Mononuclear cell (primary cell): ENCODE results near the gene FAM120A. TPM values are rescaled to one million over a fixed set of nuclear protein-coding genes. Genes with fewer than 3 reads are reported as not detected.

Experiments used
- H3K27me3 ChIP-seq: 2 replicates; pipeline ENCODE4 v1.6.0; 2011; ENCODE audit warnings: low read length, control low read depth; ENCODE audit not compliant: insufficient read depth
- H3K4me1 ChIP-seq: 2 replicates; pipeline ENCODE4 v1.5.1; 2011; ENCODE audit warnings: mild to moderate bottlenecking, low read length, control low read depth; ENCODE audit not compliant: insufficient read depth
- H3K4me3 ChIP-seq: 2 replicates; pipeline ENCODE4 v1.5.1; 2011; ENCODE audit warnings: mild to moderate bottlenecking, low read length, moderate library complexity
- H3K9me3 ChIP-seq: 2 replicates; pipeline ENCODE4 v1.5.1; 2011; ENCODE audit warnings: low read depth, mild to moderate bottlenecking, control low read depth, low read length
- total RNA-seq: library from RNA; depleted of rRNA; stranded (reverse); fragments of >200 nt; gene quantifications from one replicate; pipeline ENCODE4 v1.2.3, GENCODE V29; 2012

FAM120A gene
- total RNA-seq, 1 donor = 90.6 TPM

DNA sequence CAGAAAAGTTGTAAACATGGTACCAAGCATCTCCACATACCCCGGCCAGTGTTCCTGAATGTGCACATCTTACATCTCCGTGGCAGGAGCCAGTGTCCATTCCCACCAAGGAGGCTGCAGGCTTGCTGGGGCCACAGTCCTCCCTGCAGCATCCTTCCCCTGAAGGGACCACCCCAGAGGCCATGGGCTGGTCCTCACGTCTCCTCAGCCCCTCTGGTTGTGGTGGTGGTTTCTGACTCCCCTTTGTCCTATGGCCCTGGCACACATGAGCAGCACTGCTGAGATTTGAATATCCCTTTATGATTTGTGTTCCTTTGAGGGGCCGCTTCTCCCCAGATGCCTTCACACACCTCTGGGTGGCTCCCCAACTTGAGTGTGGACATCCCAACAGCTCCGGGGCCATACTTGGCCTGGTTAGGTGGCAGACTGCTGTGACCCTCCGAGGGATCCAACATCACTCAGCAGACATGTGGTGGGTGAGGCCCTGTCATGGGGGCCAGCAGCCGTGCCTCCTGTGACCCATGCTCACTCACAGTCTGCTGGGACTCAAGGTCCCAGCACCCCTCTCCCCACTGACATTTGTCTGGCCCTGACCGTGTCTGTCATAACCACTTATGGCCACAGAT, 139.2 kb downstream of the FAM120A start:
- Histone ChIP-seq H3K9me3 (no peaks in the 10 kb centered on the region), H3K4me3 (no peak overlapping the region), H3K4me1 (no peaks in the 10 kb centered on the region), H3K27me3 (no peaks in the 10 kb centered on the region)

DNA sequence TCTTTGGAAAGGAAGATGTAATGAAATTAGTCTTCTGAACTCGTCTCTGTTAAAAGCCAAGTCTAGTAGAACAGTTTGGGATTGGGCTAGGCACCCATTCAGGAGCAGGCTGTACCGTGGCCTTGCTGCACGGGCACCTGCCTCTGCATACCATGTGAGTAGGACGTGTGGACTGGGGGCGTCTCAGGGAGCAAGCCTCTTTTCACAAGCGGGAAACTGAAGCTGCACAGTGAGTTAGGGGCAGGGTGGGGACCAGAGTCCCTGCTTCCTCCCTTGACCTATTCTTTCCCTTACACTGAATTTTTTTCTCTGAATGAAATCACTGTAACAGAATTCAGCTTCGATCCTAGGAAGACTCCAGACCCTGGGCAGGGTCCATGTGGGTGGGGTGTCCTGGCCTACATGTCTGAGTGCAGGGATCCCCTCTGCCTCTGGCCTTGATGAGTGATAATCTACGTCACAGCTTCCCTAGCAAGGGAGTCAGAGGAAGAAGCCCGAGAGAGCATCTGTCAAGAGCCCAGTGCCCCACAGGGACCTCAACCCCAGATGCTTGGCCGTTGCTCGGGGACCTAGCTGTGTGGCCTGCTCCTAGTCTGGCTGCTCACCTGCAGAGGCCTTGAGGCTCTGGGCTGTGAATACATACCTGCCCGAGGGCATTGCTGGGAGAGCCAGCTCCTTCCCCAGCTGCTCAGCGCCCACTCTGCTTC, 140.0 kb downstream of the FAM120A start:
- Histone ChIP-seq H3K9me3 (no peaks in the 10 kb centered on the region), H3K4me3 (no peak overlapping the region), H3K4me1 (no peaks in the 10 kb centered on the region)

DNA sequence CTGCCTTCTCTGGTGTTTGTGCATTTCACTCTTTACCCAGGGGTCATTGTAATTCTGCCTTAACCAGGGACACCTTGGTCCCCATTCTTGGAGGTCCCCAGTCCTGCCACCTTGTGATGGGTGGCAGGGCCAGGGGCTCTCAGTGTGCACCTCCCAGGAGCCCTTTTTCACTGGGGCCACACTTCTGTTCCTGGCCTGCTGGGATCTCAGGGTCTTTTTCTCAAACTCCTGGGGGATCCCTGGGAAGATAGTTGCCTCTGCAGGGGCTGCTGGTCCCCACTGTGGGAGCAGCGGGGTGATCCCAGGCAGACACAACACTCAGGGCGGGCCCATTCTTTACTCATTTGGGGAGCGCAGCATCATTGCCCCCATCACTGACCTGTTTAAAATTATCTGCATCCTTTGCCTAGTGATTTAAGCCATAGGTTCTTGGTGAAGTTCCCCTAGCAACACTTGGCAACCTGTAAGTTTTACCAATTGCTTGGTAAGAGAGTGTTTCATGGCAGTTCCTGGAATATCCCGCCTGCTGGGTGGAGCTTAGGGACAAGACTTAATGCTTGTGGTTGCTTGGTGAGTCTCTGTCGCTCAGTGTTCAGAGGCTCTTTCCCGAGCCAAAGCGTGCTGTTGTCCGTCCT, 140.6 kb downstream of the FAM120A start:
- Histone ChIP-seq H3K9me3 (no peaks in the 10 kb centered on the region), H3K4me3 (no peak overlapping the region)

More for the DNA sequence above, 140.0 kb downstream of the FAM120A start:
- no peaks in the 10 kb centered on the region for H3K27me3 ChIP-seq

DNA sequence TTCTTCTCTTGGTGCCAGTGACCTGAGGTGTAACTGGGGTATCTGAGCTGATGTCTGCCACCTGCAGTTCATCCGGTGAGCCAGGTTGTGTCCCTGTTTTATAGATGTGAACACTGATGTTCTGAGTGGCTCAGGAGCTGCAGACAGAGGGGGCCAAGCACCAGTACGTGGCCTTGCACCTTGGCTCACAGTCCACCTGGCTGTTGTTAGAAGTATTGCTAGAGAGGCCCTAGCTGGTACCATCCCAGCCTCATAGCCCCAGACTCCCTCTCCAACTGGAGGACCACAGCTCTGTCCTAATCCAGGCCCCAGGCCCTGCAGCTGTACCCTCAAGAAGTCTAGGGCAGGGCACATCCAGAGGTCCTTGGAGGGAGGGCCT, 141.1 kb downstream of the FAM120A start:
- no peaks in the 10 kb centered on the region for H3K27me3 ChIP-seq
- no peaks in the 10 kb centered on the region for H3K9me3 ChIP-seq
- H3K4me3 ChIP-seq = no peak overlapping the region
- H3K4me1 ChIP-seq = no peaks in the 10 kb centered on the region

More for the DNA sequence above, 140.6 kb downstream of the FAM120A start:
- H3K27me3 ChIP-seq = no peaks in the 10 kb centered on the region
- no peaks in the 10 kb centered on the region for H3K4me1 ChIP-seq

DNA sequence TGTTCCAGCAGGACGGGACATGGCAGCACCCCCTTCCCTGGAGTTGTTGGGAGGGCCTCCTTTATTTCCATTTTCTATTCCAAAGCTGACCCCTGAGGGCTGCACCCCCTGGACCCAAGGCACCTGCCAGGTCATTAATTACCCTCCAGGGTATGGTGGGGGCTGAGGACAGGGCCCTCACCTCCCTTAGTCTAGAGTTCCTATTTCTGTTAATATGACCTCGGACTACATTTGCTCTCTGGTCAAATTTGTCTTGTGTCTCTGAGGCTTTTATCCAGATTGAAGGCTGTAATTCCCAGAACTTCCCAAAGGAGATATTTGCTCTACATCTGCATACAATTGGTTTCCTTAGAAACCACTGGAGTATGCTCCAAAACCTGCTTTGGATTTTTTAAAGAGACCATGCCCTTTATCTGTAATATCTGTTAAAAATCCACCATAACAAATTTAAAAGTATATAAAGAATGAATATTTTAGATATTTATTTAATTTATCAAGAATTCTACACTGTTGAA, 141.7 kb downstream of the FAM120A start:
- Histone ChIP-seq H3K4me1 (peaks cover 5% of the 10 kb centered on the region), H3K4me3 (no peak overlapping the region), H3K9me3 (no peaks in the 10 kb centered on the region), H3K27me3 (no peaks in the 10 kb centered on the region)

DNA sequence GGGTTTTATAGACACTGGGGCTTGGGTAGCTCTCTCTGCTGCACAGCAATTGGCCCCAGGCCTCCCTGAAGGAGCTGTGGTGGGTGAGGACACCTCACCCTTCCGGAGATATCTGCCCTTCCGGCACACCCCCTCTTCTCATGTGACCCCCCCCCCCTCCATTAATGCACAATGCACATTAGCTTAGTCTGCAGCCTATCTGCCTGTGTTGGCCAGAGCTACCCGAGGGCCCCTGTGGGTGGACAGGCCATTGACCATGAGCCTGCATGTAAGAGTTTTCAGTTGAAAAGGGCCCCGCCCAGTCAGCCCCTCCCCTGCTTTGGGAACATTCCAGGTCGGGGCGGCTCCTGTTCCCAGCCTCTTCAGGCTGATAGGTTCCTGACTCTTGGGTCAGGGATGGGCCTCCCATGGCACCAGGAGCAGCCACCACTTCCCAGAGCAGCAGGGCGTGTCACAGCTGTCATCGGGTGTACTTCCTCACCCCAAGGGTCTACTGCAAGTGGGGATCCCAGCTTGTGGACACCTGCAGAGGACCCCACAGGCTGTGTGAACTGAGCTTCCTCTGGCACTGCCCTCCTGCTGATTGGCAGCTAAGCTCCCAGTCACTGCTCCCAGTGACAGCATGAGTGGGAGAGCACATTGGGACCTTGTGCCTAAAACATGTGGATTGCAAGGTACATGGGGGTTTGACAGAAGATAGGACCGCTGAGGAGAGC, 142.7 kb downstream of the FAM120A start:
- Histone ChIP-seq H3K4me1 (peaks cover 15% of the 10 kb centered on the region), H3K27me3 (no peaks in the 10 kb centered on the region), H3K4me3 (no peak overlapping the region), H3K9me3 (no peaks in the 10 kb centered on the region)

DNA sequence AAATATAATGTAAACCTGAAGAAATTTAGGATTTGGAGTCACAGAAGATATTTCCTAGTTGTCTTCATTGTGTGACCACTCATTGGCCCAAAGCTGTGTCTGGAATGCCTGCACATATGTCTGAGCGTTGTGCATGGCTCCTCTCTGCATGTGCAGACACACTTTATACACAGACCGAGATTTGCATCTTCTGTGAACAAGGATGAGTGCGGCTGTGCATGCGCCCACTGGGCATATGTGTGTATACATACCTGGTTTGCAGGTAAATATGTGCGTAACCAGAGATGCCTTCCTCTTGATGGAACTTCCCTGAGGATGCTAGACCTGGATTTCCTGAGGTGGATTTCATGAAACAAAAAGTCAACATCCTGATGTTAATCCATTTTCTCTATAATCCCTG, 144.0 kb downstream of the FAM120A start:
- no peaks in the 10 kb centered on the region for H3K9me3 ChIP-seq
- no peak overlapping the region for H3K4me3 ChIP-seq
- no peaks in the 10 kb centered on the region for H3K27me3 ChIP-seq
- peaks cover 28% of the 10 kb centered on the region for H3K4me1 ChIP-seq

DNA sequence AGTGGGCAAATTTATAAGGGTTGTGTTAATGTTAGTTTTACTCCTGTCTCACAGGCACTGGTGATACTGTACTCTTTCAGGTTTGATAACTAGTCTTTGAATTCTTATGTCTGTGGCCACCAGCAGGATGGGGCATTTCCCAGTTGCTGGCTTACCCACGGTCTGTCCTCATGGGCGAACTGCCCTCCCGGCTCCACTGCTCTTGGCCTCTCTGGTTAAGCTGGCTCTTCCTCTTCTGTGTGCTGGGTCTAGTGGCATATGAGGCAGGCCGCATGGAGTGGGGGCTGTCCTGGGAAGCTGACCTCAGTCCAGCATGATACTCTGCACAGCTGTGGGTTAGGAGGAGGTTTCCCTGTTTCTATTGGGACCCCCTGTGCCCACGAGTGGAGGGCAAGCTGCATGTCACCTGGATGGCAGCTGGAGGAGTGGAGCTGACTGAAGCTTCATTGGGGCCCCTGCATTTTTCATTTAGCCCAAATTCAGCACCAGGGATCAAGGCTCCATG, 144.4 kb downstream of the FAM120A start:
- Histone ChIP-seq H3K4me1 (peaks cover 32% of the 10 kb centered on the region), H3K4me3 (no peak overlapping the region), H3K27me3 (no peaks in the 10 kb centered on the region), H3K9me3 (no peaks in the 10 kb centered on the region)

DNA sequence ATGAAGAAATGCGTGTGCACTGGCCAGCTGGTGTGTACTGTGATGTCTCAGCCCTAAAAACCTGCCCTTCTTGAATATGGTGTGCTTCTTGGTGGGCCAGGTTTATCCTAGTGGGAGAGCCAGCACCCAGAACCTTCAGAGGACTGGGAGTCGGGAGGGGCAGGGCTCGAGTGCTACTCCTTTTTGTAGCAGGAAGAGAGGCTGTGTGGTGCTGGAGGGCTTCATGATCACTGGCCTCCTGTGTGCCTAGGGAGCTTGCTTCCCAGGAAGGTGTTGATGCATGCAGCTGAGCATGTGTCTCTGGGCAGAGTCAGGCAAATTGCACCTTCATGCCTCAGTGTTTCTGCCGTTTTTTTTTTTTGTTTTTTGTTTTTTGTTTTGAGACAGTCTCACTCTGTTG, 144.9 kb downstream of the FAM120A start:
- Histone ChIP-seq H3K4me1 (peaks cover 35% of the 10 kb centered on the region), H3K4me3 (no peak overlapping the region), H3K27me3 (no peaks in the 10 kb centered on the region), H3K9me3 (no peaks in the 10 kb centered on the region)

DNA sequence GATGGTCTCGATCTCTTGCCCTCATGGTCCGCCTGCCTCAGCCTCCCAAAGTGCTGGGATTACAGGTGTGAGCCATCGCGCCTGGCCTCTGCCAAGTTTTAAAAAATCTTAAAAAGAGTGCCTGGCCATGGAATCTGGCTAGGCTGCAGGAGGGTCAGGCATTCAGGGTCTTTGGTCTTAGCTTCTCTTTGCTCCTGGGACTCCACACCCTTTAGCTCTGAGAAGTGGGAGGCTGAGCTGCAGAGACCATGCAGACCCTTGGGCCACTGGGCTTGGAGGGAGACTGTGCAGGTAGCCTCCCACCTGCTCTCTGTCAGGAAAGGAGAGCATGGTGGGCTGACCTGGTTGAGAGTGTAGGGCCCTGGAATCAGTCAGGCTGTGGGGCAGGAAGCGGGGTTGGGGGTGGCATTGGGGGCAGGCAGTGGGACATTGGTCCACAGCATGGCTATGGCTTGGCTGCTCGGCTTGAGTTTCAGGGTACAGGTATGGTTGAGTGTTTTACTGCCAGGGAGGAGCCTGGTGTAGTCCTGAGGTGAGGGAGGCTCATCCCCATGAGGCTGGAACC, 145.7 kb downstream of the FAM120A start:
- H3K4me3 ChIP-seq = no peak overlapping the region
- H3K9me3 ChIP-seq = no peaks in the 10 kb centered on the region
- no peaks in the 10 kb centered on the region for H3K27me3 ChIP-seq
- H3K4me1 ChIP-seq = peaks cover 35% of the 10 kb centered on the region

DNA sequence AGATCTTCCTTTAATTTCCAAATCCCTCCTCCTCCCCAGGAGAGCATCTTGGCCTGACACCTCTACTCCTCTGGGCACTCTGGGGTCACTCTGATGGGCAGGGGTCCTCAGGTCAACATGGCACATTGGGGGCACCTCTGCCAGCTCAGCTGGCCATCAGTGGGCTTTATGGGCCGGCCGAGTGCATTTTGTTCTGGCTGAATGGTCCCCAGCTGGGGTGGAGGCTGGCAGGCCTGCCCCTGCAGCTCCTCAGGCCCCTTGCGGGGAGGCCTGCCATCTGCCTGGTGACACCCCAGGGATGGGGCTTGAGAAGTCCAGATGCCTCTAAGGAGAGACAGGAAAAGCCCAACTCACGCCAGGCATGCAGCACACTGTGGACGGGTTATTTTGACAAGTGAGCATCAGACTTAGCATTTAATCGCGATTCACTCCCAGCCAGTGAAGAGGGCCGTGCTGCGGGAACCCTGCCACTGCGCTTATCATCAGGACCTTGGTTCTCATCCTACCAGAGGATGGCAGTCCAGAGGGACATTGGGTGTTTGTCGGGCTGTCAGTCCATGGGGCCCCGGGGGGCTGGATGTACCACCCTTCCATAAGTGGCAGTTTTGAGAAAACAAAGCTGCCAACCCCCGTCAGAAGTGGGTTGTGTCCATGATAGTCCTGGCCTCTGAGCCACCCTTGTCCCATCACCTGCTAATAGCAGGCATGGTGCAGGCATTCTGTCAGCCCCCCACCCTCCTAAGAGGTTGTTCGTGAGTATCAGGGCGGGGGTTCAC, 146.6 kb downstream of the FAM120A start:
- no peaks in the 10 kb centered on the region for H3K9me3 ChIP-seq
- no peak overlapping the region for H3K4me3 ChIP-seq
- peaks cover 35% of the 10 kb centered on the region for H3K4me1 ChIP-seq
- H3K27me3 ChIP-seq = no peaks in the 10 kb centered on the region

DNA sequence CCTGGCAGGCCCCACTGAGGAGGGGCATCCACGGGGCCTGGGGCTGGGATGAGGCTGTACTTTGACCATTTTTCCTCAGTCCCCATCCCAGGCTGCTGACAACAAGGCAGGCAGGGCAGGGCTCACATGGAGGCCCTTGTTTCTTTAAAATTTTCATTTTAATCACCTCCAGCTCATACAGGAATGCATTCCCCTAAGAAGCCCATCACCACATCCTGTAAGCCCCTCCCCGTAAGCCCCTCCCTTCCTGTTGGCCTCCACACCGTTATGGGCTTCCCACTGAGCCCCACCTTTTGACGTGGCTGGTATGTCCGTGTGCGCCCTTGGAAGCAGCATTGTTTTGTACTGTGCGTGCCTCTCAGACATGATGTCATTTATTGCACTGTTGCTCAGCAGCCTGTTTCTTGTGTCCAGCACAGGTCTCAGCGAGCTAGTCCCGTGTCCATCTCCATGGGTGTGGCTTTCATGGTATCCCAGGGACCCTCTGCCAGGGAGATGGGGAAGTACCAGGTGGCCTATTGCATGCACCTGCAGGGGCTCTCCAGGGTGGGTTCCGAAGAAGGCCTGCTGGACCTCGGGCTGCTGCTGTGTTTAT, 147.3 kb downstream of the FAM120A start:
- Histone ChIP-seq H3K9me3 (no peaks in the 10 kb centered on the region), H3K27me3 (no peaks in the 10 kb centered on the region), H3K4me3 (no peak overlapping the region), H3K4me1 (peaks cover 35% of the 10 kb centered on the region)

DNA sequence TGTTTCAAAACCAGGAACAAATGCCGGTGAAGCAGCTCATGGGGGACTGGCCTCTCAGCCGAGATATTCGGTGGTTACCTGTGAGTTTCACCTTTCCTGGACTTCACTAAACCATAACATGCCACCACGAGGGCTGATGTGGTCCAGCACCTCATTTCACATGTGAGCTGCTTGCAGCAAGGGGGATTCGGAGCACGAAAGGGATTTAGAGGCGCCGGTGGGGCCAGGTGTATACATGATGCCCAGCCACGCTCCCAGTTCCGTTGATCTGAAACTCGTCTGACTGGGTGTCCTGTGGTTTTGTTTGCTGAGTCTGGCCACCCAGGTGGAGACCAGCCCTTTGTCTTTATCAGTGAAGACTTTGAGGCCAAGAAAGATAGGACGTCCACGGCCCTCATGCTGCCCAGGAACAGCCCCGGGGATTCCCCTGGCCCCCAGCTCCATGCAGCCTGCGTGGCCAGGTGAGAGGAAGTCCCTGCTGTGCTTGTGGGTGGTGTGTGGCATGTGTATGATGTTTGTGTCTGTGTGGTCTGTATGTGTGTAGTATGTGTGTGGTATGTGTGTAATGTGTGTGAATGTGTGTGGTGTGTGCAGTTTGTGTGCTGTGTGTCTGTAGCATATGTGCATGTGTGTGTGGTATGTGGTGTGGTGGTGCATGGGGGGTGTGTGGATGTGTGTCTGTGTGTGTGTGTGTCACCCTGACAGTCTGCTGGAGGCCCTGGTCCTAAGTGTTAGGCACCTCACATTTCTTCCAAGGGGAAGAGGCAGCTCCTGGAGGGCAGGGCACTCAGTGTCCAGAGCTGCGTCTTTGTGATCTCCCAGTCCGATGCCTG, 148.3 kb downstream of the FAM120A start:
- H3K4me1 ChIP-seq = peaks cover 35% of the 10 kb centered on the region
- no peak overlapping the region for H3K4me3 ChIP-seq
- H3K9me3 ChIP-seq = no peaks in the 10 kb centered on the region
- H3K27me3 ChIP-seq = no peaks in the 10 kb centered on the region
